SK-N-SH (cell line): ENCODE data around the gene SEMA4D. TPM values are rescaled to one million over a fixed set of nuclear protein-coding genes. Genes with fewer than 3 reads are reported as not detected.

Source experiments
- CTCF ChIA-PET: fragments of 300-600, 350-600 bp; formaldehyde crosslinking; extraction: SDS; loops from one replicate; lab custom pipeline; 2021; lab: Yijun Ruan, JAX
- POLR2A ChIA-PET: fragments of 350-600 bp; sonication (Branson Sonifier 250); formaldehyde crosslinking; extraction: SDS; loops from one replicate; lab custom pipeline; 2020; ENCODE audit warnings: antibody characterized with exemption, inconsistent platforms; lab: Yijun Ruan, JAX
- DNase-seq: peaks from one replicate; pipeline ENCODE4 v3.0.0; 2012
- H2AFZ ChIP-seq: fragments of 200-600 bp; sonication (generic); 2 replicates; pipeline ENCODE4 v1.8.1; 2016; ENCODE audit warnings: antibody characterized with exemption, mild to moderate bottlenecking, low read depth
- H3F3A ChIP-seq: fragments of 200-600 bp; sonication (generic); replicated peaks from 2 replicates; pipeline ENCODE3; 2016; ENCODE audit warnings: antibody characterized with exemption, mild to moderate bottlenecking; ENCODE audit not compliant: insufficient read depth
- H3K27ac ChIP-seq, 2 experiments: fragments of 200-500 bp in 1 of 2; fragments of 200-600 bp in 1 of 2; sonication (Bioruptor generic) in 1 of 2; sonication (generic), shearing (Covaris generic) in 1 of 2; 2 replicates each; pipeline versions ENCODE4 v1.5.1 to v1.6.1; 2014 to 2016; ENCODE audit warnings: low read depth in 2 of 2, inconsistent platforms in 1 of 2, low read length in 1 of 2, mild to moderate bottlenecking in 1 of 2, mixed read lengths in 1 of 2
- H3K27me3 ChIP-seq: fragments of 200-600 bp; sonication (generic), shearing (Covaris generic); 2 replicates; pipeline ENCODE4 v1.6.1; 2016; ENCODE audit warnings: mixed run types; ENCODE audit not compliant: insufficient read depth
- H3K36me3 ChIP-seq, 2 experiments: fragments of 200-500 bp in 1 of 2; fragments of 200-600 bp in 1 of 2; sonication (Bioruptor generic) in 1 of 2; sonication (generic) in 1 of 2; replicated peaks in 1 of 2; 2 replicates each; pipeline versions ENCODE3 to v1.5.1; 2014 to 2016; ENCODE audit warnings: low read length in 1 of 2, mild to moderate bottlenecking in 1 of 2; ENCODE audit not compliant: insufficient read depth in 2 of 2, control insufficient read depth in 1 of 2
- H3K4me1 ChIP-seq, 2 experiments: fragments of 200-500 bp in 1 of 2; fragments of 200-600 bp in 1 of 2; sonication (Bioruptor generic) in 1 of 2; sonication (generic), shearing (Covaris generic) in 1 of 2; 2 replicates each; pipeline versions ENCODE4 v1.5.1 to v1.6.1; 2014 to 2016; ENCODE audit warnings: low read depth in 1 of 2, low read length in 1 of 2, mixed run types in 1 of 2; ENCODE audit not compliant: insufficient read depth in 2 of 2, control insufficient read depth in 1 of 2
- H3K4me2 ChIP-seq: fragments of 200-600 bp; sonication (generic), shearing (Covaris generic); 2 replicates; pipeline ENCODE4 v1.6.1; 2017; ENCODE audit warnings: mixed run types
- H3K4me3 ChIP-seq, 2 experiments: fragments of 200-500 bp in 1 of 2; fragments of 200-600 bp in 1 of 2; sonication (Bioruptor generic) in 1 of 2; sonication (generic), shearing (Covaris generic) in 1 of 2; 2 replicates each; pipeline versions ENCODE4 v1.5.1 to v1.8.1; 2014 to 2016; ENCODE audit warnings: low read depth in 2 of 2, inconsistent platforms in 1 of 2, low read length in 1 of 2, mild to moderate bottlenecking in 1 of 2, mixed read lengths in 1 of 2, moderate library complexity in 1 of 2
- H3K79me2 ChIP-seq: fragments of 200-600 bp; sonication (generic); 2 replicates; pipeline ENCODE4 v1.8.1; 2017; ENCODE audit warnings: mild to moderate bottlenecking; ENCODE audit not compliant: insufficient read depth
- H3K9ac ChIP-seq: fragments of 200-600 bp; sonication (generic); 2 replicates; pipeline ENCODE4 v1.6.1; 2017; ENCODE audit warnings: mixed run types
- H3K9me2 ChIP-seq: fragments of 200-600 bp; sonication (generic); 2 replicates; pipeline ENCODE4 v1.6.1; 2017; ENCODE audit warnings: mixed run types
- H3K9me3 ChIP-seq: fragments of 200-600 bp; sonication (generic); 2 replicates; pipeline ENCODE4 v1.6.1; 2017; ENCODE audit warnings: mixed run types, mild to moderate bottlenecking, moderate library complexity
- H4K20me1 ChIP-seq: fragments of 200-600 bp; sonication (generic); 2 replicates; pipeline ENCODE4 v1.6.1; 2017; ENCODE audit warnings: mild to moderate bottlenecking, mixed run types; ENCODE audit not compliant: insufficient read depth
- EP300 ChIP-seq, 2 experiments: IDR thresholded peaks; 2 replicates each; pipeline versions ENCODE4 v1.4.0 to v1.6.1; 2012; ENCODE audit warnings: borderline replicate concordance in 1 of 2, low read depth in 1 of 2, low read length in 1 of 2
- FOSL2 ChIP-seq: IDR thresholded peaks from 2 replicates; pipeline ENCODE4 v1.4.0; 2012; ENCODE audit warnings: low read depth, mild to moderate bottlenecking, moderate library complexity, borderline replicate concordance
- FOXJ3 ChIP-seq: sonication (generic); formaldehyde crosslinking; IDR thresholded peaks from 2 replicates; pipeline ENCODE4 v1.5.1; 2020; ENCODE audit warnings: mild to moderate bottlenecking, missing genetic modification reagents
- GABPA ChIP-seq: IDR thresholded peaks from 2 replicates; pipeline ENCODE4 v1.4.0; 2012; ENCODE audit warnings: low read depth, mild to moderate bottlenecking
- GATA2 ChIP-seq: sonication (generic); formaldehyde crosslinking; IDR thresholded peaks from 2 replicates; pipeline ENCODE4 v1.5.0; 2020; ENCODE audit warnings: mild to moderate bottlenecking, missing genetic modification reagents
- JUND ChIP-seq: IDR thresholded peaks from 2 replicates; pipeline ENCODE4 v1.4.0; 2012
- MAX ChIP-seq: IDR thresholded peaks from 2 replicates; pipeline ENCODE4 v1.4.0; 2012; ENCODE audit warnings: low read depth
- MEF2A ChIP-seq: IDR thresholded peaks from 2 replicates; pipeline ENCODE4 v1.4.0; 2012; ENCODE audit warnings: low read depth, borderline replicate concordance
- MXI1 ChIP-seq: IDR thresholded peaks from 2 replicates; pipeline ENCODE4 v1.6.1; 2012; ENCODE audit warnings: mild to moderate bottlenecking, low read depth, low read length, improper control_type of control experiment
- PBX3 ChIP-seq: IDR thresholded peaks from 2 replicates; pipeline ENCODE4; 2012
- POLR2AphosphoS5 ChIP-seq: IDR thresholded peaks from 2 replicates; pipeline ENCODE4 v1.6.1; 2012; ENCODE audit warnings: low read depth, low read length
- RCOR1 ChIP-seq: fragments of 150-350 bp; IDR thresholded peaks from 2 replicates; pipeline ENCODE4 v1.6.1; 2017; ENCODE audit warnings: antibody characterized with exemption, low read length
- SIN3A ChIP-seq: IDR thresholded peaks from 2 replicates; pipeline ENCODE4 v1.6.1; 2012; ENCODE audit warnings: low read depth, mild to moderate bottlenecking, low read length, moderate library complexity, borderline replicate concordance
- SMC3 ChIP-seq: IDR thresholded peaks from 2 replicates; pipeline ENCODE4 v1.6.1; 2012; ENCODE audit warnings: low read depth, low read length, improper control_type of control experiment
- TAF1 ChIP-seq: IDR thresholded peaks from 2 replicates; pipeline ENCODE4 v1.6.1; 2012; ENCODE audit warnings: low read depth, mild to moderate bottlenecking, low read length, moderate library complexity, borderline replicate concordance
- TEAD4 ChIP-seq: IDR thresholded peaks from 2 replicates; pipeline ENCODE4 v1.4.0; 2012; ENCODE audit warnings: mild to moderate bottlenecking, borderline replicate concordance; ENCODE audit not compliant: insufficient read depth
- USF1 ChIP-seq: IDR thresholded peaks from 2 replicates; pipeline ENCODE4 v1.4.0; 2012; ENCODE audit warnings: low read depth, borderline replicate concordance
- ZBTB33 ChIP-seq: IDR thresholded peaks from 2 replicates; pipeline ENCODE4 v1.4.0; 2012; ENCODE audit warnings: low read depth, borderline replicate concordance
- WGBS: methylation state at CpG from one replicate; pipeline ENCODE4 v1.1.6; 2017; ENCODE audit warnings: low lambda C conversion rate; 5-methylcytosine and 5-hydroxymethylcytosine counted together
- polyA plus RNA-seq, 3 experiments: library from polyadenylated mRNA; depleted of rRNA; stranded (reverse); fragments of >200 nt; gene quantifications; 2 replicates each; pipeline ENCODE4 v1.2.3, GENCODE V29; 2012

SEMA4D gene
- polyA plus RNA-seq, 1 of the 3 experiments (the other 2 are of a cell fraction), result 4.8 TPM

- Histone ChIP-seq H2AFZ (no peak overlapping the region), H3K79me2 (peaks cover 8% of the 10 kb centered on the region; the same call in 1 of the 2 replicates), H3K9me3 (no peaks in the 10 kb centered on the region), H3K4me2 (no peak overlapping the region), H3F3A (no peaks in the 10 kb centered on the region), H3K9ac (no peak overlapping the region), H3K9me2 (no peaks in the 10 kb centered on the region), H3K27ac (peak overlapping the region in 1 of 2 experiments; percentile 88; a peak in 2 of 4 replicates), H3K36me3 (peaks cover 69 to 83% of the 10 kb centered on the region in 2 experiments), H3K4me3 (no peak overlapping the region), H4K20me1 (no peaks in the 10 kb centered on the region), H3K4me1 (peaks cover 0 to 9% of the 10 kb centered on the region in 2 experiments; a peak in 2 of 4 replicates), H3K27me3 (no peaks in the 10 kb centered on the region)
- ChIA-PET POLR2A (interaction anchor here (1.2 kb wide), 1 partner anchor 20 kb away, joined by 3 read pairs; no protein-coding TSS in a partner anchor), CTCF (interaction anchor here (0.8 to 1.5 kb wide), 3 partner anchors 12 to 219 kb away, joined by 3 to 4 read pairs (median 3); partner anchors contain the start of gene SECISBP2)
- peak; percentile 67 for DNase-seq
- TF ChIP-seq MXI1 (peak; percentile 87; the same call in 1 of the 2 replicates), GATA2 (CRISPR knock-in tag) (peak; percentile 91), FOSL2 (no peak), EP300 (IDR thresholded peaks at IDR 0.05; ENCODE audit: borderline replicate concordance in 1 of 2, low read depth in 1 of 2, low read length in 1 of 2) (peak in 1 of 2 experiments; percentile 68; a peak in 2 of 4 replicates), RCOR1 (peak; percentile 49; the same call in 1 of the 2 replicates)
- WGBS, result 55% methylated on average over 2 of the region's 7 CpGs
These were observed 167.4 kb downstream of the SEMA4D start for GRCh38 chr9:89330513-89330912.

GRCh38 chr9:89329917-89330316 is 168.0 kb downstream of the SEMA4D start:
- no peaks in the 10 kb centered on the region for H3K9me2 ChIP-seq
- peaks cover 10% of the 10 kb centered on the region; the same call in 1 of the 2 replicates for H3K79me2 ChIP-seq
- H3K4me1 ChIP-seq, result peaks cover 0 to 9% of the 10 kb centered on the region in 2 experiments; a peak in 2 of 4 replicates
- H3K27me3 ChIP-seq, result no peaks in the 10 kb centered on the region
- TF ChIP-seq POLR2AphosphoS5 (no peak), SMC3 (no peak), JUND (no peak), EP300 (IDR thresholded peaks at IDR 0.05; ENCODE audit: borderline replicate concordance in 1 of 2, low read depth in 1 of 2, low read length in 1 of 2) (no peak), FOSL2 (no peak), GABPA (no peak)
- H4K20me1 ChIP-seq, result no peaks in the 10 kb centered on the region
- H3K9me3 ChIP-seq, result no peaks in the 10 kb centered on the region
- H3K9ac ChIP-seq, result no peak overlapping the region
- ChIA-PET CTCF (interaction anchor here (0.8 to 1.1 kb wide), 2 partner anchors 219 kb away, joined by 3 read pairs; no protein-coding TSS in a partner anchor), POLR2A (no interaction called here)
- no peak overlapping the region for H2AFZ ChIP-seq
- peak overlapping the region in 1 of 2 experiments; percentile 88; a peak in 2 of 4 replicates for H3K27ac ChIP-seq
- H3K4me2 ChIP-seq, result no peak overlapping the region
- H3K4me3 ChIP-seq, result no peak overlapping the region
- no peak for DNase-seq
- H3K36me3 ChIP-seq, result peaks cover 69 to 79% of the 10 kb centered on the region in 2 experiments
- no peaks in the 10 kb centered on the region for H3F3A ChIP-seq

GRCh38 chr9:89328064-89328463 is 169.8 kb downstream of the SEMA4D start:
- H3K4me2 ChIP-seq, result no peak overlapping the region
- ChIA-PET POLR2A (no interaction called here), CTCF (interaction anchor here (0.7 to 2.1 kb wide), 6 partner anchors 9 to 247 kb away, joined by 3 to 6 read pairs (median 4); partner anchors contain the start of gene SECISBP2)
- no peak overlapping the region for H3K27ac ChIP-seq
- H3K4me1 ChIP-seq, result peaks cover 0 to 21% of the 10 kb centered on the region in 2 experiments; a peak in 2 of 4 replicates
- no peak overlapping the region for H2AFZ ChIP-seq
- DNase-seq, result no peak
- H3K9me2 ChIP-seq, result no peaks in the 10 kb centered on the region
- H3K27me3 ChIP-seq, result no peaks in the 10 kb centered on the region
- peaks cover 1% of the 10 kb centered on the region; the same call in 1 of the 2 replicates for H4K20me1 ChIP-seq
- no peak overlapping the region for H3K4me3 ChIP-seq
- peaks cover 53 to 62% of the 10 kb centered on the region in 2 experiments for H3K36me3 ChIP-seq
- H3F3A ChIP-seq, result no peaks in the 10 kb centered on the region
- H3K79me2 ChIP-seq, result peaks cover 24% of the 10 kb centered on the region
- H3K9me3 ChIP-seq, result no peaks in the 10 kb centered on the region
- WGBS, result 97% methylated on average over 8 of the region's 8 CpGs
- H3K9ac ChIP-seq, result no peak overlapping the region
- TF ChIP-seq USF1, result no peak
- no peak for TF ChIP-seq MEF2A
- TF ChIP-seq TEAD4, result no peak
- no peak for TF ChIP-seq MAX
- no peak for TF ChIP-seq PBX3
- no peak for TF ChIP-seq FOXJ3
- no peak for TF ChIP-seq TAF1
- TF ChIP-seq SIN3A, result no peak
- no peak for TF ChIP-seq JUND
- no peak for TF ChIP-seq ZBTB33
